Measurements from ENCODE around the gene MCMBP. TPM values are rescaled to one million over a fixed set of nuclear protein-coding genes. Genes with fewer than 3 reads are reported as not detected.
"Not testable (repeated sequence)": the region's sequence is repeated elsewhere in the genome, so short reads cannot be mapped to it uniquely, and the experiment has no call there.

MCMBP gene
- total and polyA plus RNA-seq, 4 donors: 17.4 to 46.1 (median 33.1) TPM

DNA sequence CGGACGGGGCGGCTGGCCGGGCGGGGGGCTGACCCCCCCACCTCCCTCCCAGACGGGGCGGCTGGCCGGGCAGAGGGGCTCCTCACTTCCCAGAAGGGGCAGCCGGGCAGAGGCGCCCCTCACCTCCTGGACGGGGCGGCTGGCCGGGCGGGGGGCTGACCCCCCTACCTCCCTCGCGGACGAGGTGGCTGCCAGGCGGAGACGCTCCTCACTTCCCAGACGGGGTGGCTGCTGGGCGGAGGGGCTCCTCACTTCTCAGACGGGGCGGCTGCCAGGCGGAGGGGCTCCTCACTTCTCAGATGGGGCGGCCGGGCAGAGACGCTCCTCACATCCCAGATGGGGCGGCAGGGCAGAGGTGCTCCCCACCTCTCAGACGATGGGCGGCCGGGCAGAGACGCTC, 77.5 kb downstream of the MCMBP start:
- H3K9me3 ChIP-seq (ENCODE audit: control insufficient read depth, low read length); H3K4me3 ChIP-seq (ENCODE audit: low read length in 2 of 2); H3K4me1 ChIP-seq (ENCODE audit: control insufficient read depth in 1 of 2, insufficient read depth in 2 of 2, low read length in 2 of 2); H3K27me3 ChIP-seq (ENCODE audit: control insufficient read depth in 1 of 2, insufficient read depth in 2 of 2, low read length in 1 of 2); intact Hi-C loops (cut with DNase I); H3K36me3 ChIP-seq (ENCODE audit: control insufficient read depth in 1 of 2, insufficient read depth in 2 of 2, low read length in 1 of 2); H3K27ac ChIP-seq (ENCODE audit: low read depth in 1 of 2, low read length in 2 of 2); DNase-seq; ATAC-seq (ENCODE audit: low FRiP score): not testable (repeated sequence)
- 95 to 97% methylated on average over 18 to 32 of the region's 32 CpGs for WGBS, 2 donors

DNA sequence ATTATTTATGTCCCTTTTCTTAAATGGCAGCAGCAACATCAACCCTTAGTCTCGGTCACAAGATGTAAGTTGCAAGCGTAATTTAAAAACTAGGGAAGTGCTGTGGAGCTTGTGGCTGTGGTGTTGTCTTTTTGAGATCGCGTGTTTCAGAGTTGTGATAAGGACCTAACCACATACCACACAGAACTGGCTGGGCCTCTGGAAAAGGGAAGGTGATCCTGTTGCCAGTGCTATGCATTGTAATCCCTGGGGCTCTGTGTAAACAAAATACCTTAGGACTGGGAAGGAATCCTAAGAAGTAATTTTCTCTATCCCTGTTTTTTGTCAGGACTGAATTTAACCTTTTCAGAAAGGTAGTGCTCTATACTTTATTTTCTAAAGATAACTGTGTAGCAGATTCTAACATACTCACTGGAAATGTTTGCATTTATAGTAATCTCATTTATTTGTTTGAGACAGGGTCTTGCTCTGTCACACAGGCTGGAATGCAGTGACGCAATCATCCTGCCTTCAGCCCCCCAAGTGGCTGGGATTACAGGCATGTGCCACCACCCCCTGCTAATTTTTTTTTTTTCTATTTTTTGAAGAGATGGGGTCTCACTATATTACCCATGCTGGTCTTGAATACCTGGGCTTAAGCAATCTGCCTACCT, 86.4 kb downstream of the MCMBP start:
- no peak for ATAC-seq (ENCODE audit: low FRiP score)
- Histone ChIP-seq H3K9me3 (ENCODE audit: control insufficient read depth, low read length) (no peaks in the 10 kb centered on the region), H3K36me3 (ENCODE audit: control insufficient read depth in 1 of 2, insufficient read depth in 2 of 2, low read length in 1 of 2) (peaks cover 2% of the 10 kb centered on the region in 2 donors), H3K4me1 (ENCODE audit: control insufficient read depth in 1 of 2, insufficient read depth in 2 of 2, low read length in 2 of 2) (no peaks in the 10 kb centered on the region), H3K27ac (ENCODE audit: low read depth in 1 of 2, low read length in 2 of 2) (no peak overlapping the region), H3K4me3 (ENCODE audit: low read length in 2 of 2) (no peak overlapping the region), H3K27me3 (ENCODE audit: control insufficient read depth in 1 of 2, insufficient read depth in 2 of 2, low read length in 1 of 2) (no peaks in the 10 kb centered on the region)
- intact Hi-C loops (cut with DNase I): no loop called here
- no peak for DNase-seq
- WGBS, 2 donors: 62 to 66% methylated on average over 5 of the region's 5 CpGs

DNA sequence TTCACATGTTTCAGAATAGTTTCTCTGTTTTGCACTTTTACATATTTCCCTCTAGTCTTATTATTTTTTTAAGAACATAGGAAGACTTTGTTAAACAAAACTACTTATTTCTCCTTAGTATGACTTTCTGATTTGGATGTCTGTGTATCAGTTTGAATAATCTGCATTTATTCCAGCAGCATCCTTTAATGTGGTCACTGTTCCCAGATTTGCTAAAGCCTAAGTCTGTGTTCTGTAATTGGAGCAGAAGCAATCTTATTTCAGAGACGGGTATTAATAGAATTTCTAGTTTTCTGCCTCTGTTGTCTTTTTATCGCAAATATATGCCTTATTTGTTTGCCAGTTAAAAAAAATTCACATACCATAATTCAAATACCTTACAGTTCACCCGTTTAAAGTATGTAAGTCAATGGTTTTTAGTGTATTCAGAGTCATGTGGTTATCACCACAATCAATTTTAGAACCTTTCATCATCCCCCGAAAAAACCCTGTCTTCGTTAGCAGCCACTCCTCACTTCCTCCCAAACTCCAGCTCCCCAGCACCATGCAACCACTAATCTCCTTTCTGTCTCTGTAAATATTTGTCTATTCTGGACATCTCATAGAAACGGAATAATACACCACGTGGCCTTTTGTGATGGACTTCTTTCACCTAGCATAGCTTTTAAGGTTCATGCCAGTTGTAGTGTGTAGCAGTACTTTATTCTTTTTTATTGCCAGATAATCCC, 88.1 kb downstream of the MCMBP start:
- intact Hi-C loops (cut with DNase I): no loop called here
- no peak for DNase-seq
- Histone ChIP-seq H3K36me3 (ENCODE audit: control insufficient read depth in 1 of 2, insufficient read depth in 2 of 2, low read length in 1 of 2) (peaks cover 2% of the 10 kb centered on the region in 2 donors), H3K4me1 (ENCODE audit: control insufficient read depth in 1 of 2, insufficient read depth in 2 of 2, low read length in 2 of 2) (no peaks in the 10 kb centered on the region), H3K27me3 (ENCODE audit: control insufficient read depth in 1 of 2, insufficient read depth in 2 of 2, low read length in 1 of 2) (no peaks in the 10 kb centered on the region), H3K27ac (ENCODE audit: low read depth in 1 of 2, low read length in 2 of 2) (no peak overlapping the region), H3K9me3 (ENCODE audit: control insufficient read depth, low read length) (no peaks in the 10 kb centered on the region), H3K4me3 (ENCODE audit: low read length in 2 of 2) (no peak overlapping the region)
- no peak for ATAC-seq (ENCODE audit: low FRiP score)
- 74 to 81% methylated on average over 7 of the region's 7 CpGs for WGBS, 2 donors

DNA sequence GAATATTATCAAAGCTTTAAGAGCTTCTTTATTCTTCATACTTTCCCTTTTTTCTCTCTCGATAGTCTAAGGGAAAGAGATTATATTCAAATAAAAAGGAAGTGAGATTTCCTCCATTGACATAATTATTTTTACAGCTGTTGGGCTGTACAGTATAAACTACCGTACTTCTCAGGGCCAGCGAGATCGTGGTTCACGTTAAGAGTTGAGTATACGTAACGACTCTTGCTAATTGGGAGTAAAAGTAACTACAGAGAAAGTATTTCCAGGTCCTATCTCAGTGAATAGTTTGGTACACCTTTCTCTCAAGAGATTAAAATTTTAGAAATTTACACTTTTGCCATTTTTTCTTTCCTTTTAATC, 89.0 kb downstream of the MCMBP start:
- Histone ChIP-seq H3K27me3 (ENCODE audit: control insufficient read depth in 1 of 2, insufficient read depth in 2 of 2, low read length in 1 of 2) (no peaks in the 10 kb centered on the region), H3K4me3 (ENCODE audit: low read length in 2 of 2) (no peak overlapping the region), H3K9me3 (ENCODE audit: control insufficient read depth, low read length) (no peaks in the 10 kb centered on the region), H3K36me3 (ENCODE audit: control insufficient read depth in 1 of 2, insufficient read depth in 2 of 2, low read length in 1 of 2) (peaks cover 2% of the 10 kb centered on the region in 2 donors), H3K4me1 (ENCODE audit: control insufficient read depth in 1 of 2, insufficient read depth in 2 of 2, low read length in 2 of 2) (no peaks in the 10 kb centered on the region), H3K27ac (ENCODE audit: low read depth in 1 of 2, low read length in 2 of 2) (no peak overlapping the region)
- 85 to 88% methylated on average over 7 of the region's 7 CpGs for WGBS, 2 donors
- intact Hi-C loops (cut with DNase I): no loop called here
- no peak for DNase-seq
- no peak for ATAC-seq (ENCODE audit: low FRiP score)

DNA sequence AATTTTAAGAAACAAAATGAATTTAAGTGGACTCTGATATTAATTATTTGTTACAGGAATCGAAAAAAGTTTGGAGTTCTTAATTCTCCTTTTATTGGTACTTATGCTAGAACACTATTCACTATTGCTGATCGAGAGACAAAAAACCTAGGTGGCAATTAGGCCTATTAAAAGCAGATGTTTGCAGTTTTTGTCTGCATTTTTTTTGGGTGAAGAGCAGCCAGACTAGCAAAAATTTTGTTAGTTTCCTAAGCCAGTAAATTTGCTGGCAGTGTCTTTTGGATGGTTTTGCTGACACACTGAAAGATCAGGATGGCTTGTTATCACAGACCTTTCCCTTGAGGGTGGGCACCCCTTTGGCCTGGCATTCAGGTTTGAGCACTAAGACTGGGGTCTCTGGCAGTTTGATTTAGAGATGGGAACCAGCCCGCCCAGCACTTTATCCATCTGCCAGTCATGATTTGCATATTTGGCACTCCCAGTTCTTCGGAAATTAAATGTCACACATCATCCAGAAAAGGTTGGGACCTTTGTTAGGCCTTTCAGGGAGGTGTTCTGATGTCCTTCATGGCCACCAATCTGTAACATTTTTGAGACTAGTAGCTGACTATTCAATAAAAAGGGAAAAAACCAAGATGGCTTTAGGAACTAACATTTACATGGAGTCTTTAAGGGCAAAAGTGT, 89.5 kb downstream of the MCMBP start:
- no peak for ATAC-seq (ENCODE audit: low FRiP score)
- no peaks in the 10 kb centered on the region for H3K27me3 ChIP-seq (ENCODE audit: control insufficient read depth in 1 of 2, insufficient read depth in 2 of 2, low read length in 1 of 2)
- intact Hi-C loops (cut with DNase I): no loop called here
- peaks cover 2% of the 10 kb centered on the region in 2 donors for H3K36me3 ChIP-seq (ENCODE audit: control insufficient read depth in 1 of 2, insufficient read depth in 2 of 2, low read length in 1 of 2)
- no peak for DNase-seq
- no peaks in the 10 kb centered on the region for H3K4me1 ChIP-seq (ENCODE audit: control insufficient read depth in 1 of 2, insufficient read depth in 2 of 2, low read length in 2 of 2)
- no peak overlapping the region for H3K4me3 ChIP-seq (ENCODE audit: low read length in 2 of 2)
- no peak overlapping the region for H3K27ac ChIP-seq (ENCODE audit: low read depth in 1 of 2, low read length in 2 of 2)
- WGBS, 2 donors: 91 to 92% methylated on average over 4 of the region's 4 CpGs
- H3K9me3 ChIP-seq (ENCODE audit: control insufficient read depth, low read length): no peaks in the 10 kb centered on the region

DNA sequence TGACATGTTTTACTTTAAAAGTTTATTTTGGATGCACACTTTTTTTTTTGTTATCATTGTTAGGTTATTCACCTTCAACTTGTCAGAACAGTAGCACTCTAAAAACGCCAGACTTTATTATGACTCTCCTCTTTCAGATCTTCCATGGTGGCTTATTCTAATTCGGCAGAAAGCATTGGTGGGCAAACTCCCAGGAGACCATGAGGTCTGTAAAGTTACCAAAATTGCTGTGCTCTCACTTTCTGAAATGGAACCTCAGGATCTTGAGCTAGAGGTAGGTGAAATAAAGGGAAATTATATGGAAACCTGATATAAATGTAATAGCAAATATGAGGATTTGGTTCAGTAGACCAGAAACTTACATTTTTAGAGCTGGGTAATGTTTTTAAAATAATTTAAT, 91.1 kb downstream of the MCMBP start:
- Histone ChIP-seq H3K36me3 (ENCODE audit: control insufficient read depth in 1 of 2, insufficient read depth in 2 of 2, low read length in 1 of 2) (peaks cover 2% of the 10 kb centered on the region in 2 donors), H3K4me3 (ENCODE audit: low read length in 2 of 2) (no peak overlapping the region), H3K27ac (ENCODE audit: low read depth in 1 of 2, low read length in 2 of 2) (no peak overlapping the region), H3K4me1 (ENCODE audit: control insufficient read depth in 1 of 2, insufficient read depth in 2 of 2, low read length in 2 of 2) (no peaks in the 10 kb centered on the region), H3K27me3 (ENCODE audit: control insufficient read depth in 1 of 2, insufficient read depth in 2 of 2, low read length in 1 of 2) (no peaks in the 10 kb centered on the region), H3K9me3 (ENCODE audit: control insufficient read depth, low read length) (no peaks in the 10 kb centered on the region)
- WGBS, 2 donors: 73 to 75% methylated on average over 2 of the region's 2 CpGs
- intact Hi-C loops (cut with DNase I): no loop called here
- ATAC-seq (ENCODE audit: low FRiP score): no peak
- DNase-seq: no peak

DNA sequence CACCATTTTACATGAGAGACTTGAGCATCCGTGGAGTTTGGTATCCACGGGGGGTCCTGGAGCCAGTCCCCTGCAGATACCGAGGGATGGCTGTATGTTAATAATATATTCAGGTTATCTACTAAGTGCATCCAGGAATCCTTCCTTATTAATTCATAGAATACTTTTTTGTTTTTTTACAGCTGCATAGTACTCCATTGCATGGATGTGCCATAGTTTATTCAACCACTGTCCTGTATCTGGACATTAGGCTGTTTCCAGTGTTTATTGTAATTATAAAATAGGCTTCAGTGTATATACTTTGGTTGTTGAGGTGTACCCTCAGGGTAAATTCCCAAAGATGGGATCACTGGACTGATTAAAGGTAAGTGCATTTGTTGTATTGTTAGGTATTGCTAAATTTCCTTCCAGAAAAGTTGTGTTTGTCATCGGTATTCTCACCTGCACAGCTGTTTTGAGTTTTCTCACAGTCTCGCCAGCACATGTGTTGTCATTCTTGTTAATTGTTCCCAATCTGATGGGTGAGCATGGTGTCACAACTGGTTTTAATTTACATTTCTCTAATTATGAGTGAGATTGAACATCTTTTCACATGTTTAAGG, 91.7 kb downstream of the MCMBP start:
- WGBS, 2 donors: 96 to 97% methylated on average over 5 of the region's 5 CpGs
- Histone ChIP-seq H3K36me3 (ENCODE audit: control insufficient read depth in 1 of 2, insufficient read depth in 2 of 2, low read length in 1 of 2) (peaks cover 2% of the 10 kb centered on the region in 2 donors), H3K27me3 (ENCODE audit: control insufficient read depth in 1 of 2, insufficient read depth in 2 of 2, low read length in 1 of 2) (no peaks in the 10 kb centered on the region), H3K4me1 (ENCODE audit: control insufficient read depth in 1 of 2, insufficient read depth in 2 of 2, low read length in 2 of 2) (no peaks in the 10 kb centered on the region), H3K4me3 (ENCODE audit: low read length in 2 of 2) (no peak overlapping the region), H3K27ac (ENCODE audit: low read depth in 1 of 2, low read length in 2 of 2) (no peak overlapping the region), H3K9me3 (ENCODE audit: control insufficient read depth, low read length) (no peaks in the 10 kb centered on the region)
- DNase-seq (no peak), ATAC-seq (ENCODE audit: low FRiP score) (no peak)
- intact Hi-C loops (cut with DNase I): no loop called here
